Activated CD4-positive, alpha-beta T cell treated with anti-CD3 and anti-CD28 coated beads, Interleukin-2, amount 50 U/mL, for 48 hours (primary cell): ENCODE data around the gene OCA2.
"Not testable (repeated sequence)": the region's sequence is repeated elsewhere in the genome, so short reads cannot be mapped to it uniquely, and the experiment has no call there.

Experiments used
- DNase-seq, 2 experiments: peaks; one replicate each; pipeline ENCODE4 v3.0.0-alpha.2; 2020

Gene OCA2

GRCh38 chr15:28098766-28099554 is at the start of gene OCA2:
Gene OCA2, minus strand, starts transcription at chr15:28099315. Its CDS starts 17,441 bp downstream, at chr15:28081874.
- DNase-seq, result peak; percentile 51 to 58

GRCh38 chr15:28147801-28148200 is 48.7 kb upstream of the OCA2 start:
- no peak for DNase-seq

DNA sequence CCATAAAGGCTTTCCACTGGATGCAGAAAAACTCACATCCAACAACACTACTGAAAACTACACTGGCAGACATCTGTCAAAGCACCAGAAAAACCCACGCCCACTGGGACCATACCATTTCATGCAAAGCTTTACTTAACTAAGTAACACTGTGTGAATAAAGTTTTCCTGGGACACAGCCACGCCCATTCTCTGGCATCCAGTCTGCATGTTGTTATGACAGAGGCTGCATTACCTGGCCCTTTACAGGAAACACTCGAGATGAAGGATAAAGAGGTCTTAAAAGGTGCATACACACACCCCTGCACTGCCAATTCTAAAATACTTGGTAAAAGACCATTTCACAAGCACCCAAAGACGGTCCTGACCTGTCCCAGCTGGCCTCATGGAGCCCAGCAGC is 46.3 kb upstream of the OCA2 start:
- DNase-seq, result not testable (repeated sequence)

GRCh38 chr15:28140062-28140461 is 40.9 kb upstream of the OCA2 start:
- DNase-seq, result no peak

DNA sequence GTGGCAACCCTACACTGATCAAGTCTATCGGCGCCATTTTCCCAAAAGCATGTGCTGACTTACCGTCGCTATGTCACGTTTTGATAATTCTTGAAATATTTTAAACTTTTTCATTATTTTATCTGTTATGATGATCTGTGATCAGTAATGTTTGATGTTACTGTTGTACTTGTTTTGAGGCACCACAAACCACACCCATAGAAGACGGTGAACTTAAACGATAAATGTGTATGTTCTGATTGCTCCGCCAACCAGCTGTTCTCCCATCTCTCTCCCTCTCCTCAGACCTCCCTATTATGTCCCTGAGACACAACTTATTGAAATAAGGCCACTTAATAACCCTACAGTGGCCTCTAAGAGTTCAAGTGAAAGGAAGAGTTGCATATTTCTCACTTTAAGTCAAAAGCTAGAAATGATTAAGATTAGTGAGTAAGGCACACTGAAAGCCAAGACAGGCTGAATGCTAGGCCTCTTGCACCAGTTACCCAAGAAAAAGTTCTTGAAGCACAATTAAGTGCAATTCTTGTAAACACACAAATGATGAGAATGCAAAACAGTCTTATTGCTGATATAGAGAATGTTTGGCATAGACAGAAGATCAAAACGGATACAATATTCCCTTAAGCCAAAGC is 38.4 kb upstream of the OCA2 start:
- DNase-seq, result not testable (repeated sequence)

- peak in 1 of 2 experiments; percentile 8 for DNase-seq
These were observed 37.3 kb upstream of the OCA2 start for GRCh38 chr15:28136236-28136904.

DNA sequence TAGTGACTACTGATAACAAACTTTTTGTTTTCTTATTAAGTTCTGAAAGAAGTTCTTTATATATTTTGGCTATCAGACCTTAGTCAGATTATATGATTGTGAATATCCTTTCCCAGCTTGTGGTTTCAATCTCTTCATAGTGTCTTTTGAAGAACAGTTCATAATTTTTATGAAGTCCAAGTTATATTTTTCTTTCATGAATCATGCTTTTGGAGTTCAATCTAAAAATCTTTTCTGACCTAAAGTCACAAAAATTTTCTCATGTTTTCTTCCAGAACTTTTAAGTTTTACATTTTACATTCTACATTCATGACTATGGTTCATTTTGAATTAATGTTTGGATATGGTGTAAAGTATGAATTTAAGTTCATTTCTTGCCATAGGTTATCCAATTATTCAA is 34.2 kb upstream of the OCA2 start:
- no peak for DNase-seq

DNA sequence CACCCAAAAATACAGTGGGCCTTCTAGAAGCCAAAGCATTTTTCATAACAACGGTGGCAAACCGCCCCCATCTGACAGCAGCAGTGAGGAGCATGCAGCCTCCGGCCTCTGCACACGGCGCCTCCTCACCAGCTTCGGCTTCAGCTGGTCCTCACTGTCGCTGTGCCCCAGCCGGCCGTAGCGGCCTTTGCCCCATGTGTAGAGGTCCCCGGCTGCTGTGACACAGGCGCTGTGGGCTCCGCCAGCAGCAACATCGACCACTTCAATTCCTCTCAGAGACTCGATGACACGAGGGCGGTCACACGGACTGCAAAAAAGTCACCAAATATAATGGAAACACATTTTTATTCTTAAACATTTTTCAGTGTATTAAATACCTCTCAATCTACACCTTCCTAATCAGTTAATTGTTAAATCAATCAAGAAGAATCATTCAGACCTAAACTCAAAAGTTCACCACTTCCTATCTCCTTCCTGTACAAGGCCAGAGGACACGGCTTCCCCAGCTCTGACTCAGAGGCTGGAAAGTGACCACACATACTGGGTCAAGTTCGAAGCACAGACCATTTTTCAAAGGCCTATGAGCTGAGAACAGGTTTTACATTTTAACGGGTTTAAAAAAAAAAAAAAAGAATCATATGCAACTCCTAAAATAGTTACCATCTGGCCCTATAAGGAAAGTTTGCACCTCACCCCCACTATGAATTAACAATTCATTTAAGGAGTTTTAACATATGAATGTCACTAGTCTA is 33.6 kb upstream of the OCA2 start:
- DNase-seq, result no peak

DNA sequence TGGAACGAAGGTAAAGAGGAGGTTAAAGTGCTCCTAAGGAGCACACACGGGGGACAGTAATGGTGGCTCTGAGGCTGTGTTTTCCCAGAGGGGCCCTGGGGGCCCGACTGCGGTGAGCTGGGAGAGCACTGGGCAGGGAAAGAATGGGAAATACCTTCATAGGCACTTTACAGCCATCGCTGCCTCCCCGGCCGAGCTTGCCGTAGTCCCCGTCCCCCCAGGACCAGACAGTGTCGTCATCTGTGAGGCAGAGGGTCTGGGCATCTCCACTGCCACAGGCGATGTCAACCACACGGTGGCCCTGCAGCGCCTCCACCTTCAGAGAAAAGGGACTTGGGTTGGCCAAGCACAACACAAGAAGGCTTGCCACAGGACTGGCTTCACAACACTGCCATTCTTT is 32.8 kb upstream of the OCA2 start:
- DNase-seq, result no peak

DNA sequence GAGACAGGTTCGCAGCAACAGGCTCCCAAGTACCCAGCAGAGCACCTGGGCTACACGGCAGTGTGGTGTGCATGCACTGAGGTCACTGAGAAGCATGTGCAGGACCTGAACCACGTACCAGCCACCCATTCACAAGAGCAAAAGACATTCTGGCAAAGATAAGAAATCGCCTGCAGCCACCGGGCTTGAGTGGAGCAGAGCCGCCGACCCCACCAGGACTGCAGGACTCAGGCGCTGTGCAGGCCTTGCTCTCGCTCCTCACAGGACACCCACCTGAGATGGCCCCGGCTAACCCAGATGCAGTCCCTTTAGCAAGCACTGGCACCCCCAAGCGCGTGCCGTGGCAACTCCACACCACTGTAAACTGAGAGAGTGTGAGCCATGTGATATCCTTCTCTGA is 32.3 kb upstream of the OCA2 start:
- no peak for DNase-seq

- DNase-seq, result no peak
These were observed 31.5 kb upstream of the OCA2 start for GRCh38 chr15:28130651-28131050.

DNA sequence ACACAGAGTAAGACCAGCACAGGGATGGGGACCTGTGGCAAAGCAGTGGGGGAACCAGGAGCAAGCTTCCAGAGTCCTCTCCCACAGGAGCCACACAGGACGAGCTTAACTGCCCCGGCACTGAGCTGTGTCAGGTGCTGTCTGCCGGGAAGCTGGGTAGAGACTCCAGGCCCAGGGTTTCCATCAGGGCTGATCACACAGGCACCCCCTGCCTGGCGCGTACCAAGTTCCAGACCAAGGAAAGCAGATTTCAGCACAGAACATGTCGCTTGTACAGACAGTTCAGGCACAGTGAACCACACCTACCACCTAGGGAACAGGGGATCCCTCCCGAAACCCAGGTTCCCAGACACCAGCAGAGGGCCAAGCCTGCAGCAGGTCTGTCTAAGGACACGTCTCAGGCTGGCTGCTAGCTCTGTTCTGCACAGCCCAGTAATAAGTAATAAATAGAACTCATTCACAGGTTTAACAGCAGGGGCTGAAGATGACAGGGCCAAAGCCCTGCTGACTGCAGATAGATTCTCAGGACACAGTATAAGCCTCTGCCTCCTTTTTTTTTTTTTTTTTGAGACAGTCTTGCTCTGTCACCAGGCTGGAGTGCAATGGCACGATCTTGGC is 30.2 kb upstream of the OCA2 start:
- no peak for DNase-seq

- no peak for DNase-seq
These were observed 28.9 kb upstream of the OCA2 start for GRCh38 chr15:28128031-28128430.

- DNase-seq, result no peak
These were observed 27.9 kb upstream of the OCA2 start for GRCh38 chr15:28127036-28127435.

DNA sequence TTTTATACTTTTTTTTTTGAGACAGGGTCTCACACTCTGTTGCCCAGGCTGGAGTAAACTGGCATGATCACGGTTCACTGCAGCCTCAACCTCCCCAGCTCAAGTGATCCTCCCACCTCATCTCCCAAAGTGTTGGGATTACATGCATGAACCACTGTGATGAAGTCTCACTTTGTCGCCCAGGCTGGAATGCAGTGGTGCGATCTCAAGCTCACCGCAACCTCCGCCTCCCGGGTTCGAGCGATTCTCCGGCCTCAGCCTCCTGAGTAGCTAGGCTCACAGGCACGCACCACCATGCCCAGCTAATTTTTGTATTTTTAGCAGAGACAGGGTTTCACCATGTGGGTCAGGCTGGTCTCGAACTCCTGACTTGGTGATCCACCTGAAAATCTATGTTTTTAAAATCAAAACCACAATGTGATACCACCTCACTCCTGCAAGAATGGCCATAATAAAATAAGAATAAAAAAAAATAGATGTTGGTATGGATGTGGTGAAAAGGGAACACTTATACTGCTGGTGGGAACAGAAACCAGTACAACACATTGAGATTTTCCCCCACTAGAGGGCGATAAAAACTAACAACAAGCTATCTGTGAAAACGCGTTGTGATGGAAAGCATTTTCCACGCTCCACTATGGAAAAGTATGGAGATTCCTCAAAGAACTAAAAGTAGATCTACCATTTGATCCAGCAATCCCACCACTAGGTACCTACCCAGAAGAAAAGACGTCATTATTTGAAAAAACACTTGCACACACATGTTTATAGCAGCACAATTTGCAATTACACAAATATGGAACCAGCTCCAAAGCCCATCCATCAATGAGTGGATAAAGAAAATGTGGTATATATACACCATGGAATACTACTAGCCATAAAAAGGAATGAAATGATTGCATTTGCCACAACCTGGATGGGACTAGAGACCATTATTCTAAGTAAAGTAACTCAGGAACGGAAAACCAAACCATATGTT is 26.8 kb upstream of the OCA2 start:
- no peak for DNase-seq

GRCh38 chr15:28124841-28125240 is 25.7 kb upstream of the OCA2 start:
- DNase-seq, result no peak

GRCh38 chr15:28123408-28124023 is 24.4 kb upstream of the OCA2 start:
- peak; percentile 52 to 59 for DNase-seq

DNA sequence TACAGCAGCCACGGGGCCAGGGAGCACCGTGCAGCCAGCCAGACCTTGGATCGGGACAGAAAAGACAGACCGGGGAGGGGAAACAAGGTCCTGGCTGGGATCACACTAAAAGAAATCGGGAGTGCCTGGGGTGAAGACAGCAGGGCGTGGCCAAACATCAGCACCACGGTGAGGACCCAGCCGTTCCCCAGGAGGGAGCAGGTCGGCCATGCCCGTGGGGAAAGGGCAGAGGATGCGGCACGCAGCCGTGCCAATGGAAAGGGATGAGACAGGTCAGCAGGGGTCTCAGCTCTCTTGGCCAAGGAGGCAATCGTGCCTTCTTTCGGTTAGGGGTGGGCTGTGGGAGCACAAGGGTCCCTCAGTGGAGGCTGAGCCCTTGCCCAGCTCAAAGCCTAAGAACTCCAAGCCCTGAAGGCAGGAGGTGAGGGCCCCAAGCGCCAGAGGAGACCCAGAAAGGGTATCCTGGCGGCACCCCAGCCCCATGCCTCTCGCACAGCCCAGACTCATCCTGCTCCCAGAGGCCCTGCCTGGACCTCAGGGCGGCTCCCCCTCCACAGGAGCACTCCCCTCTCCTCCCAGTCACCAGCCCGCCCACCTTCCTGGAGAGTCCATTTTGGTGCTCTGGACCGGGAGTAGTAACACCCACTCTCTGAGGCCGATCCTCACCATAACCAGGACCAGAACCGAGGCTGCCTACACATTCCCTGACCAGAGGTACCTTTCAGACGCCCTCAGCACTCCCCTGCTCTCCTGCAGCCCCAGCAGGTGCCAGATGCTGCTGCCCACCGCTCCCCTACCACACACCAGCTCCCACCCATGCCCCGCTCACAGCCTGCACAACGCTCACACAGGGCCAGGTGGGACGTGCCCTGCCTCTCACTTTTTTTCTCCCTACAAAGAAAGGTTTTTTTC is 23.2 kb upstream of the OCA2 start:
- DNase-seq, result no peak

DNA sequence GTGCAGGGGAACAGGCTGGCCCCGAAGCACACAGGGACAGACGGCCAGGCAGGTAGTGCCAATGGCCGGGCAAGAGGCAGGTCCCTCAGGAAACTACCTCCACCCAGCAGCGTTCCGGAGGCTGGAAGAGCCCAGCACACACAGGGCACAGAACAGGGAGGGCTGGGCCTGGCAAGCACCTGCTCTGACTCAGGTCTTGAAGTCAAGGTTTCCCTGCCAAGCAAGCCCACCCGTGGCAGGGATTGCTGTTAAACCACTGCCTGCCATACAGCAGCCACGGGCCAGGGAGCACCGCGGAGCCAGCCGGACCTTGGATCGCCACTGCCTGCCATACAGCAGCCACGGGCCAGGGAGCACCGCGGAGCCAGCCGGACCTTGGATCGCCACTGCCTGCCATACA is 22.5 kb upstream of the OCA2 start:
- DNase-seq, result not testable (repeated sequence)

DNA sequence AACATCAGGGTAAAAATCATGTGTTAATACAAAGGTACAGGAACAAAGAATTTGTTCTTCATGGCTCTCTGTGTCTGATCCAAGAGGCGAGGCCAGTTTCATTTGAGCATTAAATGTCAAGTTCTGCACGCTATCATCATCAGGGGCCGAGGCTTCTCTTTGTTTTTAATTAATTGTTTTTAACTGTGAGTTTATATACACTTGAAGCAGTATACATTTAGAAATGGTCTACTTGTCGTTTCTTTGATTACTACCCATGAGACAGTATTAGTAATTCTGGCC is 21.2 kb upstream of the OCA2 start:
- DNase-seq, result no peak
